Ectodermal cell (in vitro differentiated cells): ENCODE results near the gene DHRS4.

Source experiments
- H3K27ac ChIP-seq: 2 replicates; pipeline ENCODE4 v1.7.0; 2013; ENCODE audit warnings: mild to moderate bottlenecking, low read depth, low read length; ENCODE audit not compliant: insufficient read depth, poor library complexity, severe bottlenecking
- H3K27me3 ChIP-seq: 2 replicates; pipeline ENCODE4 v1.7.0; 2013; ENCODE audit warnings: mild to moderate bottlenecking, low read length; ENCODE audit not compliant: insufficient read depth, control insufficient read depth, poor library complexity, severe bottlenecking
- H3K36me3 ChIP-seq: one replicate; pipeline ENCODE4 v1.7.0; 2013; ENCODE audit warnings: low read length; ENCODE audit not compliant: control insufficient read depth, insufficient read depth
- H3K4me1 ChIP-seq: one replicate; pipeline ENCODE4 v1.7.0; 2013; ENCODE audit warnings: low read length; ENCODE audit not compliant: control insufficient read depth, insufficient read depth
- H3K4me3 ChIP-seq: 2 replicates; pipeline ENCODE4 v1.7.0; 2013; ENCODE audit warnings: low read depth, low read length, control low read depth; ENCODE audit not compliant: insufficient read depth
- H3K9me3 ChIP-seq: 2 replicates; pipeline ENCODE4 v1.7.0; 2013; ENCODE audit warnings: mild to moderate bottlenecking, low read length, moderate library complexity; ENCODE audit not compliant: control insufficient read depth
- WGBS, 2 experiments: methylation state at CpG; one replicate each; pipeline ENCODE4 v1.1.7; 2013; ENCODE audit warnings: missing lambda C conversion rate in 2 of 2; 5-methylcytosine and 5-hydroxymethylcytosine counted together

The DHRS4 gene

DNA sequence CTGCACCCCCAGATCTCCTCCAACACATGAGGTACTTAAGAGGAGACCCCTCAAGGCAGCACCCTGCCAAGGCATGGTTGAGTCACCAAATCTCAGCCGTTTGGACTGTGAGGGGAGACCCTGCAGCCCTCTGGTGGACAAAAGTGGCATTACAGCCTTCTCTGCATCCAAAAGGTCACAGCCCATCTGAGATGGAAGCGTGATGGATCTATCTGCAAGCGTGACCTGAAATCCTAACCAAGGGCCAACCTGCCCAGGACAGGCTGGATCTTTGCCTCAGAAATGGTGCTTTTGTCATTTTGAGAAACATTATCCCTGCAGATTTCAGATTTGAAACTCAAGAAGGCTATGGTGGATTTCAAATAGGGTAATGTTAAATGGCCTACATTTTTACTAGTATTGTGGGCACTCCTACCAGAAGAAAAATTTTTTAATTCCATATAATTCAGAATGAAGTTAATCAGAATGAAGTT, 23.7 kb upstream of the DHRS4 start:
- no peaks in the 10 kb centered on the region for H3K9me3 ChIP-seq
- H3K36me3 ChIP-seq, result no peaks in the 10 kb centered on the region
- no peak overlapping the region for H3K27ac ChIP-seq
- 32 to 39% methylated on average over 3 of the region's 3 CpGs for WGBS, 2 experiments
- no peak overlapping the region for H3K4me3 ChIP-seq
- H3K27me3 ChIP-seq, result no peaks in the 10 kb centered on the region
- no peaks in the 10 kb centered on the region for H3K4me1 ChIP-seq

- no peak overlapping the region for H3K27ac ChIP-seq
- H3K27me3 ChIP-seq, result no peaks in the 10 kb centered on the region
- H3K4me3 ChIP-seq, result no peak overlapping the region
- no peaks in the 10 kb centered on the region for H3K9me3 ChIP-seq
- WGBS, 2 experiments, result 86% methylated on average over 4 of the region's 4 CpGs
- H3K4me1 ChIP-seq, result no peaks in the 10 kb centered on the region
- H3K36me3 ChIP-seq, result no peaks in the 10 kb centered on the region
These were observed 22.8 kb upstream of the DHRS4 start for GRCh38 chr14:23930742-23931141.

GRCh38 chr14:23931721-23932289, 21.8 kb upstream of the DHRS4 start:
- WGBS, 2 experiments, result 95 to 98% methylated on average over 5 to 6 of the region's 6 CpGs
- no peaks in the 10 kb centered on the region for H3K36me3 ChIP-seq
- H3K4me1 ChIP-seq, result no peaks in the 10 kb centered on the region
- no peaks in the 10 kb centered on the region for H3K9me3 ChIP-seq
- no peaks in the 10 kb centered on the region for H3K27me3 ChIP-seq
- H3K27ac ChIP-seq, result no peak overlapping the region
- H3K4me3 ChIP-seq, result no peak overlapping the region

DNA sequence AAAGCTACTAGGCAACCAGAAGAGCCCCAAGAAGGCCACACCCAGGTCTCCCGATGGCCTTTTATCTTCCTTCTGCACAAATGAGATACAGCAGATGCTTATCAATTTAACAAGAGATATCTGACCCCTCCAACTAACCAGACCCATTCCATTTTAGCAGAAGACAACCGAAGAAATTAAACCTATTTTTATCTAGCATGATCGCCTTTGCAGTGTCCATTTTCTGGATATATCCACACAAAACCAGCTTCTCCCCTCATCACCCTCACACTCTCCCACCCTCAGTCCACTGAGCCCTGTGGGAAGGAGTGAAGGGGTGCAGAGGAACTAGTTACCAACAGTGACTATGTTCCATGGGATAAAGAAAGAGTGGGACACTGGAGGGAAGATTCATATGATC, 20.9 kb upstream of the DHRS4 start:
- no peak overlapping the region for H3K4me3 ChIP-seq
- H3K27me3 ChIP-seq, result no peaks in the 10 kb centered on the region
- H3K4me1 ChIP-seq, result no peaks in the 10 kb centered on the region
- H3K36me3 ChIP-seq, result no peaks in the 10 kb centered on the region
- WGBS, 2 experiments, result 93 to 94% methylated on average over 3 of the region's 3 CpGs
- H3K27ac ChIP-seq, result no peak overlapping the region
- no peaks in the 10 kb centered on the region for H3K9me3 ChIP-seq

DNA sequence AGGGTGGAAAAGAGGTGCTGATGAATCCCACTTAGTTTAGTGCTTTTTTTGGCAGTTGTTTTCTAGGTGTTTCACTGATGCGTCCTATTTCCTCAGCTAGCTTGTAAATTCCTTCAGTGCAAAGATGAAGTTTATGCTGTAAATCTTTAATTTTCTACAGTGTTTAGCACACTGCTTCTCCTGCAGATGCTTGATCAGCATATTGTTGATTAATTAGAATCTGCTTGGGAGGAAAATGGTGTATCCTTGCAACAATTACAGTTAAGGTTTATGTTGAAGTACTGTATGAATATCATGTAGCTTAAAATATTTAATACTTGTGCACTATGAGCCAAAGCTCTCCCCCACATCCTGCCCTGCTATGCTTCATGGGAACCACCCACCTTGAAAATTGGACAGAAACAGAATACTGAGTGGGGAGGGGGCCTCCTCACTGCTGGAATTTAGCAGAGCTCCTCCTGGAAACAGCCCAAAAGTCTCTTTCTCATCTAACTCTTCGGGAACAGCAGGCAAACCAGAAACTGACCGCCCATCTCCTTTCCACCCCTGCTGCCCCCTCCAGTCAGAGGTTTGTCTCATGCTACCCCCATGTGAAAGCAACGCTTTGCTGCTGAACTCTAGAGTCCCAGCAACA, 20.3 kb upstream of the DHRS4 start:
- H3K27ac ChIP-seq, result no peak overlapping the region
- H3K4me1 ChIP-seq, result no peaks in the 10 kb centered on the region
- H3K36me3 ChIP-seq, result no peaks in the 10 kb centered on the region
- no peaks in the 10 kb centered on the region for H3K27me3 ChIP-seq
- WGBS, 2 experiments, result 80 to 84% methylated on average over 4 of the region's 4 CpGs
- no peak overlapping the region for H3K4me3 ChIP-seq
- no peaks in the 10 kb centered on the region for H3K9me3 ChIP-seq

- H3K27me3 ChIP-seq, result no peaks in the 10 kb centered on the region
- no peaks in the 10 kb centered on the region for H3K9me3 ChIP-seq
- no peaks in the 10 kb centered on the region for H3K36me3 ChIP-seq
- no peak overlapping the region for H3K4me3 ChIP-seq
- H3K4me1 ChIP-seq, result no peaks in the 10 kb centered on the region
- 77 to 89% methylated on average over 2 of the region's 2 CpGs for WGBS, 2 experiments
- H3K27ac ChIP-seq, result no peak overlapping the region
These were observed 19.8 kb upstream of the DHRS4 start for GRCh38 chr14:23933742-23934128.

DNA sequence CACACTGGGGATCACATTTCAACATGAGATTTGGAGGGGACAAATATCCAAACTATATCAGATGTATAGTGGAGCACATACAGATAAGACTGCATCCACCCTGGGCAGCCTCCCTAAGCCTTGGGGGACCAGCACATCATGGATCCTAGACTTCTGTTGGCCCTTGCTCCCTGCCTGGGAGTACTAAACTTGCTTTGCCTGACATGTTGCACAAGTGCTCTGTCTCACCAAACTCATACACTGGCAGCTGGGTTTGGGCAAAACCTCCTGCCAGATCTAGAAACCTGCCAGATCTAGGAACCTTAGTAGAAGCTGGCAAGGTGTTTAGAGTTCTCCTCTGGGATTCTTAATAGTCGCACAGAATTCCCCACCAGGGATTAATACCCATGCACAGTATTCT, 18.4 kb upstream of the DHRS4 start:
- Histone ChIP-seq H3K27me3 (no peaks in the 10 kb centered on the region), H3K36me3 (no peaks in the 10 kb centered on the region), H3K4me3 (no peak overlapping the region), H3K4me1 (no peaks in the 10 kb centered on the region), H3K9me3 (no peaks in the 10 kb centered on the region), H3K27ac (no peak overlapping the region)
- WGBS, 2 experiments, result 80 to 90% methylated on average over 1 of the region's 1 CpG

DNA sequence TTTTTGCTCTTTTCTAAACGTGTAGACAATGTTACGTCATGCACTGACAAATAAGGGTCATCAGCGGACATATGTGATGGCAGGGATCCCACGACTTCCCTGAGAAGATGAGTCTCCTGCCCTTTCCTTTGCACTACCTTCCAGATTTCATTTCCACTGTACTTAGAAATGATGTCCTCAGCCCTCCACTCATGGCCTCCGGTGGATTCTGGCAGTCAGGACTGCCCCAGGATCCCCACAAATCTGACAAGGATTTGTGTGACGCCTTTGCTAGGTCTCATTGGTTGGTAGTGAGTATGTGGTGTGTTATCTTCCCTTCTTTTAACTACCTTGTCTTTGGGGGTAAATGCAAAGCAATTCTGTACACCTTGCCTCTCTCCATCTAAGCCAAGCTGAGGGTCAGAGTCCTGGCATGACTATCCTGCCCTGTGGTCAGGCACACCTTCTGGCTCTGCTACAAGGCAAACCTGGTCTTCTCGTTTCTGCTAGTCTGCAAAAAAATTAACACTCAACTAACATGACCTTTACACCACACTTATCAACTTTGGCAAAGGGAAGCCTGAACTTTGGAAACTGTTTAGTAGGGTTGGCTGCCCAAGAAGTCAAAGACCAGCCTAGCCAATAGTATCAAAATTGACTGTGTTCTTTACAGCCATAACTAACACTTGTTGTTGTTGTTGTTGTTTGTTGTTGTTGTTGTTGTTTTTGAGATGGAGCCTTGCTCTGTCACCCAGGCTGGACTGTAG, 17.3 kb upstream of the DHRS4 start:
- H3K36me3 ChIP-seq, result no peaks in the 10 kb centered on the region
- no peaks in the 10 kb centered on the region for H3K27me3 ChIP-seq
- H3K4me3 ChIP-seq, result no peak overlapping the region
- H3K4me1 ChIP-seq, result no peaks in the 10 kb centered on the region
- no peak overlapping the region for H3K27ac ChIP-seq
- H3K9me3 ChIP-seq, result no peaks in the 10 kb centered on the region
- 84 to 87% methylated on average over 7 of the region's 7 CpGs for WGBS, 2 experiments

DNA sequence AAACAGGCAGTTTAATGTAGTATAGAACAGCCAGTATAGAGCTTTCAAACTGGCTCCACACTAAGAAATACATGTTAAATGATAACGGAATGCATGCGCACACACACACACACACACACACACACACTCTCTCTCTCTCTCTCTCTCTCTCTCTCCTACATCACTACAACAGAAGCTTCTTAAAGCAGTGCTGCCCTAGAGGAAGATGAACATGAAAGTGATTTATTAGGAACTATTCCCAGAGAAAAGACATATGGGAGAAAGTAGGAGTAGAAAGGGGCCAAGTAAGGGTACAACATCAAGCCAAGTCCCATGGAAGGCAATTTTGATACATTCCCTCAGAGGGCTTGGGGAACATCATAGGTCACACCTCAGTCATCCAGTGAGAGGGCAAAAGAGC, 16.4 kb upstream of the DHRS4 start:
- H3K4me3 ChIP-seq, result no peak overlapping the region
- no peaks in the 10 kb centered on the region for H3K4me1 ChIP-seq
- no peaks in the 10 kb centered on the region for H3K9me3 ChIP-seq
- no peaks in the 10 kb centered on the region for H3K27me3 ChIP-seq
- no peak overlapping the region for H3K27ac ChIP-seq
- WGBS, 2 experiments, result 85 to 94% methylated on average over 2 of the region's 2 CpGs
- no peaks in the 10 kb centered on the region for H3K36me3 ChIP-seq

- no peaks in the 10 kb centered on the region for H3K36me3 ChIP-seq
- no peaks in the 10 kb centered on the region for H3K9me3 ChIP-seq
- WGBS, 2 experiments, result 80% methylated on average over 1 of the region's 1 CpG; no CpG with 5 or more reads in 1 of the 2 experiments
- no peaks in the 10 kb centered on the region for H3K4me1 ChIP-seq
- no peaks in the 10 kb centered on the region for H3K27me3 ChIP-seq
- no peak overlapping the region for H3K27ac ChIP-seq
- H3K4me3 ChIP-seq, result no peak overlapping the region
These were observed 14.7 kb upstream of the DHRS4 start for GRCh38 chr14:23938823-23939222.
